ENCODE results near the gene MED9. TPM values are rescaled to one million over a fixed set of nuclear protein-coding genes. Genes with fewer than 3 reads are reported as not detected.
"Not testable (repeated sequence)": the region's sequence is repeated elsewhere in the genome, so short reads cannot be mapped to it uniquely, and the experiment has no call there.

The MED9 gene, protein sequence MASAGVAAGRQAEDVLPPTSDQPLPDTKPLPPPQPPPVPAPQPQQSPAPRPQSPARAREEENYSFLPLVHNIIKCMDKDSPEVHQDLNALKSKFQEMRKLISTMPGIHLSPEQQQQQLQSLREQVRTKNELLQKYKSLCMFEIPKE
- total RNA-seq = 10 to 100 TPM; 14.9 to 15.0 TPM

DNA sequence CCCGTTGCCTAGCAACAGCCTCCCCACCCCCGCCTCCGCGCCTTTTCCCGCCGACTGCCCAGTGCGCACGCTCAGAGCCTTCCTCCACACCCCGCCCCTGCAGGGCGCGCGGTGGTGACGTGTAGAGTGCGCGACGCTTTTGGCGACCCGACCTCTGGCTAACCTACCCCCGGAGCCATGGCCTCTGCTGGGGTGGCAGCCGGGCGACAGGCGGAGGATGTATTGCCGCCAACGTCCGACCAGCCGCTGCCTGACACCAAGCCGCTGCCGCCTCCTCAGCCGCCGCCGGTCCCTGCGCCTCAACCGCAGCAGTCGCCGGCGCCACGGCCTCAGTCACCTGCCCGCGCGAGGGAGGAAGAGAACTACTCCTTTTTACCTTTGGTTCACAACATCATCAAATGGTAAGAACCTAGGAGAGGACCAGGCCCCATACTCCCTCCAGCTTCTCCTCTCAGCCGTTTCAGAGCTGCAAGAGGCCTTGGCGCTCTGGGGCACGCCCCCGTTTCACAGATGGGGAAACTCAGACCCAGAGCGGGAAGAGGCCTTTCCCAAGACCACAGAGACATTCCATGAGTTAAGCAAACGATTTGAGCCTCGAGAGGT is at the start of gene MED9:
Gene MED9 (plus strand): TSS at position 136 of the 603 bp plus-strand sequence. CDS start 42 bp downstream, at position 178.
- peaks cover 17% of the 10 kb centered on the region for H3K27me3 Mint-ChIP-seq (ENCODE audit: low read depth)
- peaks cover 17% of the 10 kb centered on the region for H3K36me3 Mint-ChIP-seq (ENCODE audit: low read depth)
- H3K4me1 Mint-ChIP-seq (ENCODE audit: low read depth) = peaks cover 49% of the 10 kb centered on the region
- POLR2A ChIA-PET = interaction anchor here (1.0 kb wide), 1 partner anchor 14 kb away, joined by 3 read pairs; no protein-coding TSS in a partner anchor
- CTCF ChIA-PET = no interaction called here
- no peaks in the 10 kb centered on the region for H3K9me3 Mint-ChIP-seq (ENCODE audit: insufficient read depth)
- peak within 1 kb of the TSS; percentile 91 for H3K27ac Mint-ChIP-seq
- ATAC-seq (peak; percentile 98), DNase-seq (peak; percentile 95)
- H3K4me3 Mint-ChIP-seq = peak within 1 kb of the TSS; percentile 92

DNA sequence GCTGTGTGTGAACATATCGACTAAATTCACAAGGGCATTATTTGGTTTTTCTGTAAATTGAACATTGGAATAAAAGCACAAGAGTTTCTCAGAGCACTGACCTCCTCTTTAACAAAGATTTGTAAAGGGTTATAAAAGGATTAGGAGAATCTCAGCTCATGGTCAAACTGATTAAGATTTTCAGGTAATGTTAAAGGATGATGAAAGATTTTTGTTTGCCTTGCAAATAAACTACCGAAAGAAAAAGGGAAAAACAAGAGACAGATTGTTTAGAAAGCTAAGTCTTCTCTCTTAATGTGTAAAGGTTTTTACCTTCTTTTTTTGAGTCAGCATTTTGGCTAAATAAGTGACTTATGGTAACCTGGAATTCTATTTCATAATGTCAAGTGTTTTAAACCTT is 47.6 kb upstream of the MED9 start:
- no peak for DNase-seq
- no peak overlapping the region for H3K4me3 Mint-ChIP-seq
- no peak overlapping the region for H3K27ac Mint-ChIP-seq
- peaks cover 30% of the 10 kb centered on the region for H3K27me3 Mint-ChIP-seq (ENCODE audit: low read depth)
- CTCF ChIA-PET = no interaction called here
- ATAC-seq = no peak
- H3K4me1 Mint-ChIP-seq (ENCODE audit: low read depth) = no peaks in the 10 kb centered on the region
- POLR2A ChIA-PET = interaction anchor here (0.6 kb wide), 1 partner anchor 39 kb away, joined by 6 read pairs; no protein-coding TSS in a partner anchor
- H3K36me3 Mint-ChIP-seq (ENCODE audit: low read depth) = no peaks in the 10 kb centered on the region
- no peaks in the 10 kb centered on the region for H3K9me3 Mint-ChIP-seq (ENCODE audit: insufficient read depth)

DNA sequence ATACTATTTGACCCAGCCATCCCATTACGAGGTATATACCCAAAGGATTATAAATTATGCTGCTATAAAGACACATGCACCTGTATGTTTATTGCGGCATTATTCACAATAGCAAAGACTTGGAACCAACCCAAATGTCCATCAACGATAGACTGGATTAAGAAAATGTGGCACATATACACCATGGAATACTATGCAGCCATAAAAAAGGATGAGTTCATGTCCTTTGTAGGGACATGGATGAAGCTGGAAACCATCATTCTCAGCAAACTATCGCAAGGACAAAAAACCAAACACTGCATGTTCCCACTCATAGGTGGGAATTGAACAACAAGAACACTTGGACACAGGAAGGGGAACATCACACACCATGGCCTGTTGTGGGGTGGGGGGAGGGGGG is 45.9 kb upstream of the MED9 start:
- H3K36me3 Mint-ChIP-seq (ENCODE audit: low read depth); H3K27ac Mint-ChIP-seq; CTCF ChIA-PET; H3K4me1 Mint-ChIP-seq (ENCODE audit: low read depth); H3K9me3 Mint-ChIP-seq (ENCODE audit: insufficient read depth); H3K4me3 Mint-ChIP-seq; ATAC-seq; POLR2A ChIA-PET; DNase-seq: not testable (repeated sequence)
- peaks cover 31% of the 10 kb centered on the region for H3K27me3 Mint-ChIP-seq (ENCODE audit: low read depth)

DNA sequence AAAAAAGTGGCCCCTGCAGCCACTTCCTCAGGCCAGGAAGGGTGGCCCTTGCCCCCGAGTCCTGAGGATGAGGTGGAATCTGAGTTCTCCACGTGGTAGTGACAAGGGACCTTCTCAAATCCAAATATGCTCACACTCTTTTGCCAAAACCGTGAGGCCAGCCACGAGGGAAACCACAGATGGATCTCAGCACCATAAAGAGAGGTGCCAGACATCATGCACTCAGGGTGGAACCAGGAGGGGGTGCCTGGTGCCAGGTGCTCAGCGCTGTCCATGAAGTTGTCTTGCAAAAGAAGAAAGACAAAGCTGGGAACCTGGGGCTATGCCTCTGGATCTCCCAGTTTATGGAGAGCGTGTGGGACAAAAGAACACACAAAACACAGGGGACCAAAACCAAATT is 45.2 kb upstream of the MED9 start:
- ChIA-PET POLR2A (no interaction called here), CTCF (no interaction called here)
- Mint-ChIP-seq H3K4me1 (ENCODE audit: low read depth) (no peaks in the 10 kb centered on the region), H3K27me3 (ENCODE audit: low read depth) (peaks cover 31% of the 10 kb centered on the region), H3K36me3 (ENCODE audit: low read depth) (no peaks in the 10 kb centered on the region), H3K9me3 (ENCODE audit: insufficient read depth) (no peaks in the 10 kb centered on the region), H3K27ac (no peak overlapping the region), H3K4me3 (no peak overlapping the region)
- no peak for DNase-seq
- ATAC-seq = no peak

GRCh38 chr17:17433000-17433703 is 43.6 kb upstream of the MED9 start:
- ATAC-seq = no peak

GRCh38 chr17:17434477-17434876 is 42.3 kb upstream of the MED9 start:
- Mint-ChIP-seq H3K9me3 (ENCODE audit: insufficient read depth) (no peaks in the 10 kb centered on the region), H3K4me1 (ENCODE audit: low read depth) (peaks cover 2% of the 10 kb centered on the region), H3K27ac (no peak overlapping the region), H3K4me3 (no peak overlapping the region), H3K27me3 (ENCODE audit: low read depth) (peaks cover 19% of the 10 kb centered on the region), H3K36me3 (ENCODE audit: low read depth) (no peaks in the 10 kb centered on the region)
- ATAC-seq (no peak), DNase-seq (no peak)
- CTCF ChIA-PET = interaction anchor here (3.9 kb wide), 1 partner anchor 79 kb away, joined by 17 read pairs; no protein-coding TSS in a partner anchor
- POLR2A ChIA-PET = no interaction called here

More at GRCh38 chr17:17433000-17433703, 43.6 kb upstream of the MED9 start:
- Mint-ChIP-seq H3K4me3 (no peak overlapping the region), H3K36me3 (ENCODE audit: low read depth) (no peaks in the 10 kb centered on the region), H3K27me3 (ENCODE audit: low read depth) (peaks cover 26% of the 10 kb centered on the region), H3K4me1 (ENCODE audit: low read depth) (no peaks in the 10 kb centered on the region), H3K27ac (no peak overlapping the region), H3K9me3 (ENCODE audit: insufficient read depth) (no peaks in the 10 kb centered on the region)
- ChIA-PET POLR2A (no interaction called here), CTCF (interaction anchor here (3.9 kb wide), 1 partner anchor 78 kb away, joined by 17 read pairs; no protein-coding TSS in a partner anchor)
- DNase-seq = no peak

DNA sequence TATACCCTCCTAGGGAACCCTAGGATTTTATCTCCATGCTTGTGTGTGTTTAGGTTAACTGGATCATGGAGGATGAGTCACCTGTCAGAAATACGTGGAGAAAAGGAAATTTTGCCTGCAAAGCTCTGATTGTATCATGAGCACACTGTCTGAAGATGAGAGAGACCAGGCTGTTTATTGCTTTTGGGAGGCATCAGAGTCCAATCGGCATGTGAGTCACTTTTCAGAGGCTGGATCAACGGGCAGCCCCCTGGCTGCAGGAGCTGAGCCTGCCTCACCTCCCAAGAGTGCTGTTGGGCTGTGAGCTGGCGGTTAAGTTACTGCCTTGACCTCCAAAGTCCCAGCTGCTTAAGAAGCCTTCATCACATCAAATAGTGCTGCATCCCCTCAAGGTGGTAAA is 41.5 kb upstream of the MED9 start:
- DNase-seq (no peak), ATAC-seq (no peak)
- Mint-ChIP-seq H3K4me1 (ENCODE audit: low read depth) (peaks cover 8% of the 10 kb centered on the region), H3K4me3 (no peak overlapping the region), H3K27me3 (ENCODE audit: low read depth) (peaks cover 12% of the 10 kb centered on the region), H3K27ac (no peak overlapping the region), H3K36me3 (ENCODE audit: low read depth) (no peaks in the 10 kb centered on the region), H3K9me3 (ENCODE audit: insufficient read depth) (no peaks in the 10 kb centered on the region)
- ChIA-PET POLR2A (no interaction called here), CTCF (interaction anchor here (1.0 to 3.9 kb wide), 2 partner anchors 80 to 207 kb away, joined by 3 to 17 read pairs; no protein-coding TSS in a partner anchor)

DNA sequence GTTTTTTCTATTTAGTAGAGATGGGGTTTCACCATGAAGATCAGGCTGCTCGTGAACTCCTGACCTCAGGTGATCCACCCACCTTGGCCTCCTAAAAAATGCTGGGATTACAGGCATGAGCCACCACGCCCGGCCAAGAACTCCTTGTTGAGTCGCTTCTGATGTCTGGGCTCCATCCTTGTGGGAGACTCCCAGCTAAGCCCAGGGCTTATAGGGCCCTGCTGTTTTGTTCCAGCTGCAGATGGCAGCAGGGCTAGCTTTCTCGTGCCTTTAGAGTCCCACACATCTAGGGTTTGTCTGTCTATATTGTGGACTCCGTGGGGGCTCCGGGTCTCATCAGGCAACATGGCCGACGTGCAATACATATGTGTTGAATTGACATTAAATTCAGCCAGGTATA is 39.3 kb upstream of the MED9 start:
- H3K27me3 Mint-ChIP-seq (ENCODE audit: low read depth) = peaks cover 9% of the 10 kb centered on the region
- DNase-seq (no peak), ATAC-seq (no peak)
- ChIA-PET POLR2A (no interaction called here), CTCF (interaction anchor here (3.9 kb wide), 1 partner anchor 82 kb away, joined by 17 read pairs; no protein-coding TSS in a partner anchor)
- H3K4me3 Mint-ChIP-seq = no peak overlapping the region
- peaks cover 8% of the 10 kb centered on the region for H3K4me1 Mint-ChIP-seq (ENCODE audit: low read depth)
- no peak overlapping the region for H3K27ac Mint-ChIP-seq
- no peaks in the 10 kb centered on the region for H3K9me3 Mint-ChIP-seq (ENCODE audit: insufficient read depth)
- no peaks in the 10 kb centered on the region for H3K36me3 Mint-ChIP-seq (ENCODE audit: low read depth)

- no peak overlapping the region for H3K27ac Mint-ChIP-seq
- no peaks in the 10 kb centered on the region for H3K9me3 Mint-ChIP-seq (ENCODE audit: insufficient read depth)
- no peak for ATAC-seq
- CTCF ChIA-PET = no interaction called here
- no peak overlapping the region for H3K4me3 Mint-ChIP-seq
- no peak for DNase-seq
- peaks cover 9% of the 10 kb centered on the region for H3K27me3 Mint-ChIP-seq (ENCODE audit: low read depth)
- H3K4me1 Mint-ChIP-seq (ENCODE audit: low read depth) = peaks cover 8% of the 10 kb centered on the region
- POLR2A ChIA-PET = no interaction called here
- H3K36me3 Mint-ChIP-seq (ENCODE audit: low read depth) = no peaks in the 10 kb centered on the region
Measured at GRCh38 chr17:17437893-17438292, 38.9 kb upstream of the MED9 start.

GRCh38 chr17:17440010-17440843 is 36.6 kb upstream of the MED9 start:
- H3K4me3 Mint-ChIP-seq = no peak overlapping the region
- peaks cover 8% of the 10 kb centered on the region for H3K4me1 Mint-ChIP-seq (ENCODE audit: low read depth)
- ChIA-PET POLR2A (no interaction called here), CTCF (interaction anchor here (0.7 to 2.0 kb wide), 6 partner anchors 8 to 202 kb away, joined by 3 to 13 read pairs (median 4); no protein-coding TSS in a partner anchor)
- ATAC-seq (peak; percentile 81), DNase-seq (peak; percentile 83)
- H3K36me3 Mint-ChIP-seq (ENCODE audit: low read depth) = no peaks in the 10 kb centered on the region
- no peaks in the 10 kb centered on the region for H3K9me3 Mint-ChIP-seq (ENCODE audit: insufficient read depth)
- peaks cover 2% of the 10 kb centered on the region for H3K27me3 Mint-ChIP-seq (ENCODE audit: low read depth)
- H3K27ac Mint-ChIP-seq = no peak overlapping the region

DNA sequence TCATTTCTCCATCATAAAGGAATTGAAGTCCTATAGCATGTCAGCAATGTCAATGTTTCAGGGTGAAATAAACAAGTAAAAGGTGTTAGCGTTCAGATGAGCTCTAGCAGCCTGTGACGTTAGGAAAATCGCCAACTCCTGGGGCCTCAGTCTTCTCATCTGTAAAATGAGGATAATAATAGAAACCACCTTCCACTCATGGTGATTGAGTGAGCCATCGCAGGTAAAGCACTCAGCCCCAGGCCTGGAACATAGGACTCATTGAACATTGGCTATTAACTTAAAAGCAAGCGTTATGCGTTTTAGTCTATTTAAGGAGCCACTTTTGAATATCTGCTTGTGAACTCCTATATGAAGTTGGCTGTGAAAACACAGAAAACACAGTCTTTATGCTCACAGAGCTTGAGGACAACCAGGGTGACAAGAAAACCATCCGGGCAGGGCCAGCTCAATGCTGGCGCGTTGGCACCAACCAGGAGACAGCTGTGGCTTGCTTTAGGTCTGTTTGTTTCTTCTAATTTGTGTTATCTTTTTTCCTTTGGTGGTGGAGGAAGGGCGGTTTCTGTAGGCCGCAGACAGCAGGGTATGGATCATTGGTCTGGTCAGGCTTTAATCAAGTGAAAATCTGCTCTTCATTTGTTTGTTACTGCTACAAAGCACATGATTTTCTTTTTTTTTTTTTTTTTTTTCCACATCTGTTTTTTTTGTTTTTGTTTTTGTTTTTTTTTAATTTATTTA is 35.7 kb upstream of the MED9 start:
- peaks cover 2% of the 10 kb centered on the region for H3K27me3 Mint-ChIP-seq (ENCODE audit: low read depth)
- no peaks in the 10 kb centered on the region for H3K36me3 Mint-ChIP-seq (ENCODE audit: low read depth)
- H3K9me3 Mint-ChIP-seq (ENCODE audit: insufficient read depth) = no peaks in the 10 kb centered on the region
- DNase-seq (no peak), ATAC-seq (no peak)
- H3K27ac Mint-ChIP-seq = no peak overlapping the region
- H3K4me3 Mint-ChIP-seq = no peak overlapping the region
- H3K4me1 Mint-ChIP-seq (ENCODE audit: low read depth) = peaks cover 8% of the 10 kb centered on the region
- ChIA-PET CTCF (interaction anchor here (1.0 to 2.0 kb wide), 4 partner anchors 69 to 201 kb away, joined by 4 to 13 read pairs (median 4); no protein-coding TSS in a partner anchor), POLR2A (no interaction called here)
